Mammary epithelial cell (primary cell): Measurements from ENCODE around the gene STAC2.

Experiments used
- CTCF ChIP-seq, 2 donors: IDR thresholded peaks in 1 of 2; conservative IDR thresholded peaks in 1 of 2; 2 replicates each; pipeline ENCODE4 v1.5.1; 2011 to 2012; ENCODE audit warnings: inconsistent platforms in 2 of 2, low read length in 2 of 2, mild to moderate bottlenecking in 2 of 2, control low read depth in 1 of 2, low read depth in 1 of 2; ENCODE audit not compliant: insufficient read depth in 1 of 2; ENCODE audit errors: extremely low read depth in 1 of 2
- EZH2 ChIP-seq: IDR thresholded peaks from 2 replicates; pipeline ENCODE4 v1.6.1; 2012; ENCODE audit warnings: low read length, inconsistent platforms, borderline replicate concordance

GRCh38 chr17:39198186-39198566, 27.6 kb downstream of the STAC2 start:
- TF ChIP-seq CTCF (conservative IDR thresholded peaks at IDR 0.05 in 1 of 2, IDR thresholded peaks at IDR 0.05 in 1 of 2; ENCODE audit: extremely low read depth in 1 of 2, insufficient read depth in 1 of 2, low read depth in 1 of 2, low read length in 2 of 2) = no peak
- TF ChIP-seq EZH2 = no peak
